ENCODE results near the gene BMP5. TPM values are rescaled to one million over a fixed set of nuclear protein-coding genes. Genes with fewer than 3 reads are reported as not detected.

BMP5 gene
- total and polyA plus RNA-seq, 2 donors (not counting 3 experiments of a cell fraction or from before 2014, with no cell fraction given): not detected

DNA sequence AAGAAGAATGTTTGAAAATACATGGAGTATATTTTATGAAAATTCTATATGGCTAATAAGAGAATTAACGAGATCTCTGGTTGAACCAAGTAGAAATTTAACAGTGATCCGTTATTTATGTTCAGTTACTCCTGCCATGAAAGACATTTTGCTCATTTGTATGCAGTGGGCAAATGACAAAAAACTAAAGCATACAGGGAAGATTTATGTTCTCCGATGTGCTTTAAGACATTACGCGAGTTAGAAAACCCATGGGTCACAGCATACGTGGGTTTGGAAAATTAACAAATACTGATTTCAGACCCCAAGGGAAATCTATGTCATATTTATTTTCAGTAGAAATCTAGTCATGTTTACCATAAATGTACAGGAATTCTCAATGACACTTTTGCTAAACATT lies 90.1 kb downstream of the BMP5 start:
- Histone ChIP-seq H3K36me3 (ENCODE audit: control insufficient read depth in 2 of 2, extremely low read depth in 1 of 2, insufficient read depth in 2 of 2, low read length in 2 of 2) (no peaks in the 10 kb centered on the region), H2AFZ (ENCODE audit: low read depth, low read length) (no peak overlapping the region), H3K4me2 (ENCODE audit: insufficient read depth, low read length) (no peak overlapping the region), H3K27ac (ENCODE audit: insufficient read depth, low read depth, low read length) (no peak overlapping the region), H3K9ac (replicated peaks; ENCODE audit: extremely low read depth, insufficient read depth, low read length) (no peak overlapping the region), H3K79me2 (ENCODE audit: control insufficient read depth, insufficient read depth, low read length) (no peaks in the 10 kb centered on the region), H3K27me3 (ENCODE audit: control insufficient read depth in 2 of 2, insufficient read depth in 2 of 2, low read length in 2 of 2) (no peaks in the 10 kb centered on the region), H3K9me3 (replicated peaks; ENCODE audit: control insufficient read depth, insufficient read depth, low read length) (no peaks in the 10 kb centered on the region), H3K9me1 (replicated peaks; ENCODE audit: control insufficient read depth, extremely low read depth, insufficient read depth, low read length) (no peaks in the 10 kb centered on the region), H3K4me3 (replicated peaks in 1 of 3; ENCODE audit: insufficient read depth in 1 of 3, low read depth in 1 of 3, low read length in 3 of 3) (no peak overlapping the region), H4K20me1 (replicated peaks; ENCODE audit: control insufficient read depth, extremely low read depth, insufficient read depth, low read length) (no peaks in the 10 kb centered on the region), H3K4me1 (ENCODE audit: control insufficient read depth, extremely low read depth, insufficient read depth, low read length) (no peaks in the 10 kb centered on the region)
- POLR2A ChIA-PET: no interaction called here
- FAIRE-seq (no peak), DNase-seq (ENCODE audit: low read depth, low spot score) (no peak)
- intact Hi-C loops (cut with micrococcal nuclease): no loop called here
- CTCF ChIA-PET: no interaction called here
- BruUV-seq (replicated peaks): no TSS peak
- TF ChIP-seq MYC (IDR thresholded peaks at IDR 0.05; ENCODE audit: low read depth, low read length) (no peak), MAX (IDR thresholded peaks at IDR 0.05; ENCODE audit: insufficient read depth, insufficient read length) (no peak), CTCF (IDR thresholded peaks at IDR 0.05; ENCODE audit: extremely low read depth in 1 of 2, insufficient read depth in 1 of 2, low read depth in 1 of 2, low read length in 2 of 2) (no peak), JUN (IDR thresholded peaks at IDR 0.05; ENCODE audit: borderline replicate concordance, insufficient read depth, insufficient read length, low read depth) (no peak), POLR2AphosphoS5 (IDR thresholded peaks at IDR 0.05; ENCODE audit: insufficient read depth, low read depth, low read length) (no peak), POLR2A (IDR thresholded peaks at IDR 0.05; ENCODE audit: low read depth, low read length) (no peak), GATA2 (IDR thresholded peaks at IDR 0.05; ENCODE audit: insufficient read depth, insufficient read length, low read depth, low read length) (no peak)
- dilution Hi-C loops (cut with MboI; ENCODE audit: extremely low pct_ligation_motif_present, low sequenced_read_pairs): no loop called here

Data from endothelial cell of umbilical vein (primary cell).